Endodermal cell (in vitro differentiated cells): Measurements from ENCODE around the gene FBH1. TPM values are rescaled to one million over a fixed set of nuclear protein-coding genes. Genes with fewer than 3 reads are reported as not detected.

Experiments
- DNase-seq: peaks from one replicate; pipeline ENCODE4 v3.0.0-alpha.2; 2017
- H3K27ac ChIP-seq: 2 replicates; pipeline ENCODE4 v1.5.1; 2013; ENCODE audit warnings: mild to moderate bottlenecking, low read depth, low read length, moderate library complexity
- H3K27me3 ChIP-seq: 2 replicates; pipeline ENCODE4 v1.6.1; 2013; ENCODE audit warnings: mild to moderate bottlenecking, low read length, moderate library complexity; ENCODE audit not compliant: insufficient read depth, control insufficient read depth, poor library complexity, severe bottlenecking
- H3K36me3 ChIP-seq: 2 replicates; pipeline ENCODE4 v1.7.0; 2013; ENCODE audit warnings: mild to moderate bottlenecking, low read length, moderate library complexity; ENCODE audit not compliant: control insufficient read depth, insufficient read depth
- H3K4me1 ChIP-seq: one replicate; pipeline ENCODE4 v1.7.0; 2013; ENCODE audit warnings: low read length; ENCODE audit not compliant: control insufficient read depth, insufficient read depth
- H3K4me3 ChIP-seq: 2 replicates; pipeline ENCODE4 v1.5.1; 2013; ENCODE audit warnings: mild to moderate bottlenecking, low read length, moderate library complexity
- H3K9ac ChIP-seq: 2 replicates; pipeline ENCODE4 v1.6.1; 2013; ENCODE audit warnings: mild to moderate bottlenecking, low read length, moderate library complexity; ENCODE audit not compliant: poor library complexity, severe bottlenecking; ENCODE audit errors: extremely low read depth
- H3K9me3 ChIP-seq: 2 replicates; pipeline ENCODE4 v1.6.1; 2013; ENCODE audit warnings: mild to moderate bottlenecking, low read length, moderate library complexity; ENCODE audit not compliant: control insufficient read depth
- H3K27ac Mint-ChIP-seq: 2 replicates; pipeline ENCODE4 v1.8.0; 2020; ENCODE audit warnings: mixed read lengths
- H3K27me3 Mint-ChIP-seq: 2 replicates; pipeline ENCODE4 v1.8.0; 2021; ENCODE audit warnings: mild to moderate bottlenecking, mixed read lengths; ENCODE audit not compliant: insufficient read depth
- H3K36me3 Mint-ChIP-seq: 2 replicates; pipeline ENCODE4 v1.8.0; 2020; ENCODE audit warnings: low read depth, mixed read lengths
- H3K4me1 Mint-ChIP-seq: 2 replicates; pipeline ENCODE4 v1.8.0; 2020; ENCODE audit warnings: mixed read lengths
- H3K4me3 Mint-ChIP-seq: 2 replicates; pipeline ENCODE4 v1.8.0; 2020; ENCODE audit warnings: mild to moderate bottlenecking, moderate library complexity, mixed read lengths
- H3K9me3 Mint-ChIP-seq: 2 replicates; pipeline ENCODE4 v1.8.0; 2020; ENCODE audit warnings: mild to moderate bottlenecking, mixed read lengths
- WGBS, 2 experiments: methylation state at CpG; one replicate each; pipeline versions ENCODE4 v1.1.5 to v1.1.7; 2013; ENCODE audit warnings: missing lambda C conversion rate in 2 of 2, mixed read lengths in 1 of 2; ENCODE audit not compliant: insufficient coverage in 1 of 2, insufficient read length in 1 of 2; 5-methylcytosine and 5-hydroxymethylcytosine counted together
- total RNA-seq, 2 donors: library from RNA; stranded (reverse); fragmentation: NEBNext Ultra II Directional in 1 of 2; extraction: Animal tissue kit (Norgen Biotek cat#: 25700) in 1 of 2; gene quantifications; 2 replicates in 1 of 2; 3 replicates in 1 of 2; pipeline ENCODE4 v1.2.1, GENCODE V29; 2021
- TF ChIP-seq, protein P1 (sequence below): fragments of 200-600 bp; sonication (generic); conservative IDR thresholded peaks from 2 replicates; pipeline ENCODE4 v1.5.0; 2021; ENCODE audit warnings: antibody characterized with exemption, mild to moderate bottlenecking

The FBH1 gene
- total RNA-seq, 2 donors from 2014 or later = 61.1 to 71.6 TPM

DNA sequence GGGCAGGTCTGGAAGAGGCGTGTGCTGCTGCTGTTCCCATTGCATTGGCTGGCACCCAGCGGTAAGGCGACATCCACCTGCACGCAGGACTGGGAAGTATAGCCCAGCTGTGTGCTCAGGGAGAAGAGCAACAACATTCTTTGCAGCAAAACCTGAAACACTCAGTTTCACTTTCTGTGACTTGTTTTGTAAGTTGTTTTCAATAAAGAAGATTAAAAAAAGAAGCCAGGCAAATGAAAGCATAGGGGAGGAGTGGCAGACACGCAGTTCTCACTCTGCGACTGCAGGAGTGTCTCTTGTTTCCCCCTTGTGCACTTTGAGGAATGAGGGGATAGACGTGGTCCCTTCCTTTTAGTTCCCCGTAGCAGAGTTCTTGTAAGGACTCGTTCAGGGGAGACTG, 5.8 kb downstream of the FBH1 start:
- H3K9me3 ChIP-seq = peaks cover 9% of the 10 kb centered on the region
- Mint-ChIP-seq H3K9me3 (peaks cover 8% of the 10 kb centered on the region), H3K4me1 (peaks cover 38% of the 10 kb centered on the region), H3K27me3 (no peaks in the 10 kb centered on the region), H3K4me3 (no peak overlapping the region), H3K27ac (peak overlapping the region; percentile 38), H3K36me3 (peaks cover 47% of the 10 kb centered on the region)
- H3K9ac ChIP-seq = no peak overlapping the region
- no peak for DNase-seq
- H3K27ac ChIP-seq = no peak overlapping the region
- H3K4me3 ChIP-seq = no peak overlapping the region
- peaks cover 57% of the 10 kb centered on the region for H3K36me3 ChIP-seq
- TF ChIP-seq, protein P1, sequence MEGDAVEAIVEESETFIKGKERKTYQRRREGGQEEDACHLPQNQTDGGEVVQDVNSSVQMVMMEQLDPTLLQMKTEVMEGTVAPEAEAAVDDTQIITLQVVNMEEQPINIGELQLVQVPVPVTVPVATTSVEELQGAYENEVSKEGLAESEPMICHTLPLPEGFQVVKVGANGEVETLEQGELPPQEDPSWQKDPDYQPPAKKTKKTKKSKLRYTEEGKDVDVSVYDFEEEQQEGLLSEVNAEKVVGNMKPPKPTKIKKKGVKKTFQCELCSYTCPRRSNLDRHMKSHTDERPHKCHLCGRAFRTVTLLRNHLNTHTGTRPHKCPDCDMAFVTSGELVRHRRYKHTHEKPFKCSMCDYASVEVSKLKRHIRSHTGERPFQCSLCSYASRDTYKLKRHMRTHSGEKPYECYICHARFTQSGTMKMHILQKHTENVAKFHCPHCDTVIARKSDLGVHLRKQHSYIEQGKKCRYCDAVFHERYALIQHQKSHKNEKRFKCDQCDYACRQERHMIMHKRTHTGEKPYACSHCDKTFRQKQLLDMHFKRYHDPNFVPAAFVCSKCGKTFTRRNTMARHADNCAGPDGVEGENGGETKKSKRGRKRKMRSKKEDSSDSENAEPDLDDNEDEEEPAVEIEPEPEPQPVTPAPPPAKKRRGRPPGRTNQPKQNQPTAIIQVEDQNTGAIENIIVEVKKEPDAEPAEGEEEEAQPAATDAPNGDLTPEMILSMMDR = no peak
- no peaks in the 10 kb centered on the region for H3K27me3 ChIP-seq
- peaks cover 9% of the 10 kb centered on the region for H3K4me1 ChIP-seq
- 93% methylated on average over 3 to 9 of the region's 9 CpGs for WGBS, 2 experiments

DNA sequence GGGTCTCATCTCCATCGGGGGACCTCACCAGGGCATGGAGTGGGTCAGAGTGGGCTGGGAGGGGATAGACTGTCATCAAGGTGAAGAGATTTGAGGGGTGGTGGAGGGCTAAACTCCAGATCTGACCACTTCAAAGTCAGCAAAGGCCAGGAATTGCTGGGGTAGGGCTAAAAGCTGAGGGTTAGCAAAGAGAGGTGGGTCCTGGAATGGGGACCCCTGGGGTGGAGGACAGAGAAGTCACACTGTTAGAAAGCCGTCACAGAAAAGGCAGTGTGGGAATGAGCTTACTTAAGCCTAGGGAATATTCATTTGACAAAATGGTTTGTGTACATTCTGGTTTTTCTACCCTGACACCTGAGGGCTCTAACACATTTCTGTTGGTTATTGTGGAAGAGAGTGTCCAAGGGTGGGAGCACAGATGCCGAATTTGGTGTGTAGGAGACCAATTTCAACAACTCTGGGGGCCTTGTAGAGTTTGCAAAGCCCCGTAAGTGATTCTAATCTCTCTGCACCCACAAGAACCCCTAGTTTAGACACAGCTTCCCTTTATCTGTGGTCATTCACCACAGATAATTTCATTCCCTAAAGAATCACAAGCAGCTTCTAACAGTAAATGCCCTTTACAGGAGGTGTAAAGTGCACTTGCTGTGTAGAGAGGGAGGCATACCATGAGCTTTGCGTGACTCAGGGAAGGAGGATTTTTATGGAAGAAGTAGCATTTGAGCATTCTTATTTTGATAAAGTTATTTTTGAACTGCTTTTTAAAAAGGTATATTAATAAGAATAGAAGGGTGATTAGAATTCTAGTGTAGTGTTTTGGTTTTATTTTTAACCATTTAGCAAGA, 6.4 kb downstream of the FBH1 start:
- H3K4me1 Mint-ChIP-seq = peaks cover 32% of the 10 kb centered on the region

DNA sequence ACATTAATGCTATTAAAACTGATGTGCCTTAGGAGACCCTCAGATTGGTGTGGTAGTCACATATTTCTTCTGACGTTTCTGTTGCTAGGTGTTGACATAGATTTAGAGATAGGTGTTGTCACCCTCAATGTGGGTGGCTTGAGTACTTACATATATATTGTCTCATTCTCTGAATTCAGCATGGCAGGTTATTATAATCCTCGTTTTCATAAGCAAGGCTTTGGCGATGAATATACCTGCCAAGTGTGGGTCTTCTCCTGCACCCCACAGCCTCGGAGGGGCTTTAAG, 7.0 kb downstream of the FBH1 start:
- WGBS, 2 experiments = 90 to 97% methylated on average over 3 to 4 of the region's 4 CpGs
- H3K9me3 ChIP-seq = peaks cover 9% of the 10 kb centered on the region
- DNase-seq = no peak
- H3K9ac ChIP-seq = no peak overlapping the region
- H3K36me3 ChIP-seq = peaks cover 56% of the 10 kb centered on the region
- peaks cover 47% of the 10 kb centered on the region for H3K36me3 Mint-ChIP-seq
- no peaks in the 10 kb centered on the region for H3K27me3 ChIP-seq
- no peak overlapping the region for H3K4me3 ChIP-seq
- TF ChIP-seq, protein P1 = no peak
- H3K27ac Mint-ChIP-seq = no peak overlapping the region
- no peak overlapping the region for H3K4me3 Mint-ChIP-seq
- no peaks in the 10 kb centered on the region for H3K27me3 Mint-ChIP-seq
- peaks cover 7% of the 10 kb centered on the region for H3K4me1 ChIP-seq
- H3K9me3 Mint-ChIP-seq = peaks cover 8% of the 10 kb centered on the region
- peaks cover 29% of the 10 kb centered on the region for H3K4me1 Mint-ChIP-seq
- no peak overlapping the region for H3K27ac ChIP-seq

More for the DNA sequence above, 6.4 kb downstream of the FBH1 start:
- H3K36me3 Mint-ChIP-seq = peaks cover 47% of the 10 kb centered on the region
- Histone ChIP-seq H3K4me1 (peaks cover 7% of the 10 kb centered on the region), H3K36me3 (peaks cover 57% of the 10 kb centered on the region), H3K27ac (no peak overlapping the region), H3K27me3 (no peaks in the 10 kb centered on the region), H3K9ac (no peak overlapping the region), H3K9me3 (peaks cover 9% of the 10 kb centered on the region), H3K4me3 (no peak overlapping the region)
- DNase-seq = no peak
- H3K4me3 Mint-ChIP-seq = no peak overlapping the region
- peaks cover 8% of the 10 kb centered on the region for H3K9me3 Mint-ChIP-seq
- H3K27me3 Mint-ChIP-seq = no peaks in the 10 kb centered on the region
- TF ChIP-seq, protein P1 = no peak
- peak overlapping the region; percentile 38 for H3K27ac Mint-ChIP-seq
- WGBS, 2 experiments = 83 to 87% methylated on average over 3 to 5 of the region's 5 CpGs
